Stimulated activated CD8-positive, alpha-beta memory T cell treated with anti-CD3 and anti-CD28 coated beads, Interleukin-4, amount 100 ng/mL, for 48 hours (primary cell): Measurements from ENCODE around the gene SERPINB10.
"Not testable (repeated sequence)": the region's sequence is repeated elsewhere in the genome, so short reads cannot be mapped to it uniquely, and the experiment has no call there.

Source experiments
- DNase-seq: peaks from one replicate; pipeline ENCODE4 v3.0.0-alpha.2; 2020

The SERPINB10 gene

DNA sequence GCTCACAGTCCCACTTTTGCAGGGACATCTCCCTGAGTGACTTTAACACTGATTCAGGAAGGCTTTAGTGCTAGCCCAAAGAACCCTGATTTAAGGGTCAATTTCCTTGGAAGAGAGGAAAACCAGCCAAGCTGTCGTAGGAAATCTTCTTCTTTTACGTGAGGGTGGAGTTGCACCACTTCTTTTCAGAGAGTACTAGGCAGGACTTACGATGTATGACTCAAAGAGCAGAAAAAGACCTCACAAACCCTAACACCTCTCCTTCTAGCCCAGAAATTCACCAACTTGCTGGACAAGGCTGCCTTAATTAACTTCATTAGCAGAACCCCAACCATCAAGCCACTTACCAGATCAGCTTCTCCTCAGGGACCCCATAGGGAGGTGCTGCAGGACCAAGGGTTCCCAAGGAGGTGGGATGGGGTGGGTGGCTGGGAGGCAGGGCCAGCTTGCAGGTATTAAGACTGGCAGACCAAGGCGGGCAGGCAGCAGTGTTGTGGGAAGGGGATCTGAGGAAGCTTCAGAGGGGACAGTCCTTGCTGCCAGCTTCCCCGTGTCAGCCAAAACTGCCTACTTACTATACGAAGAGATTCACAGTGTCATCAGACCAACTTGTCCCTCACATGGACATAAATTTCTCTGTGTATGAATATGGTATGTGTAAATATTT lies 13.5 kb upstream of the SERPINB10 start:
- DNase-seq, result no peak

DNA sequence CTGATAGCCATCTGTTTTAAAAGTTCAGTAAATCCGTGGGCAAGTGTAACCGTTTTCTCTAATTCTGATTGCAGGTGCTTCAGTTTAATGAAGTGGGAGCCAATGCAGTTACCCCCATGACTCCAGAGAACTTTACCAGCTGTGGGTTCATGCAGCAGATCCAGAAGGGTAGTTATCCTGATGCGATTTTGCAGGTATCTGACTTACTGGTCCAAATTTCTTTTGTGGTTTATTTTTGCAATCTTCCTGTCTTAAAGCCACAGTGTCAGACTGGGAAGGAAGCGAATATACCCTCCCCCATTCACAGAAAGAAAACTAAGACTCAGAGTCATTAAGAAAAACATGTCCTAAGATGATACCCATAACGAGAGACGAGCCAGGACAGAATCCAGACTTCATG lies 12.6 kb upstream of the SERPINB10 start:
- no peak for DNase-seq

DNA sequence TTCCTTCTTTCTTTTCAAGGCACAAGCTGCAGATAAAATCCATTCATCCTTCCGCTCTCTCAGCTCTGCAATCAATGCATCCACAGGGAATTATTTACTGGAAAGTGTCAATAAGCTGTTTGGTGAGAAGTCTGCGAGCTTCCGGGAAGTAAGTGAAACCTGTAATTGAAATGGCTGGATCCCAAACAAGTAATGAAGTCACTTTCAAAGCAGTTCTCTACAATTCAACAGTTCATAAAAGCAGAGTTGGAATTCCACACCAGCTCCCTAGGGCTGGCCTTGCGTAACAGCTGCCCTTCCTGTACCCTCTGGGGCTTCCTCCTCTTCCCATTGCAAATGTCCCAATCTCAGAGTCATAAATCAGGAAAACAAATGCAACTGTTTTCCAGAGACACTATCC lies 10.7 kb upstream of the SERPINB10 start:
- DNase-seq, result no peak

DNA sequence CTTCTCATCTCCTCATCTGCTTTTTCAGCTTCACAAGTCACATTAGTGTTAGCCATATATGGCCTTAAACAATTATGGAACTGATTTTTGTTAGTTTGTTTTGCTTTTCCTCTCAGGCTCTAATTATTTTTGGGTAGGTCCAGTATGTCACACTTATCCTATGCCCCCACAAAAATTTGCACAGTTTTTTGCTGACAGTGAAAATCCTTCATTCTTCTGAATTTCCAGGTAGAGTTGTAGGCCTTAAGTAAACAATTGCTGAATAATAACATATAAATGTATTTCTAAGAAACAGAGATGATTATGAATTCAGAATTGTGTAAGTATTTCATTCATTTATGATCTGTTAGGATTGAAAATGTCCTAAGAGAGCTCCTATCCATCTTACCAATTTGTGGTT lies 8.6 kb upstream of the SERPINB10 start:
- no peak for DNase-seq

DNA sequence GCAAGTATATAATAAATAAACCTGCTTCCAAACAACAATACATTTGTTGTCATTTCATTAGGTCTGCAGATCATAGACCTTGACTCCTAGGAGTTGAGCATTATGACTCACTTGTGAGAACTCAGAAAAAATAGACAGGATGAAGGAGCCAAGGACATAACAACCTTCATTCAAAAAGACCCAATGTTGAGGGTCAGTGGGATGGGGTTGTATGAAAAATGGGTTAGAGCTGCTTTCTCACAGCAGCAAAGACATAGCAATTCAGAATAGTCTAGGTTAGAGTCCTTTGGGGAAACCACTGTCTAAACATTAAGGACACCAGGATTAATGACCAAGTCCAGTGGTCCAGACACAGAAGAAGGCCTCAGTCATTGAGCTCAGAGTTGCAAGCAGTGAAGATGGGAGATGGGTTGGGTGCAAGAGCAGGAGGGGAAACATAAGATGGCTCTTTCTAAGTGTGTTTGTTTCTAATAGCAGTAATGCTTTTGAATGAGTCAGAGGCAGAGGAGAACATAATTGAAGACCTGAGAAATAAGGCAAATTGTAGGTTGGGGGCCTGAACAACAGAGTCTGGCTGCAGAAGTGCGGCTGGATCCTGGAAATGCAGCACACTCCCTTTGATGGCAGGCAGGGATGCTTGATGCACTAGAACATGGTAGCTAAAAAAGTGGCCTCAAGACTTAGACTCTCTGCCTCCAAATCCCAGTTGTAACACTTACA lies 3.7 kb upstream of the SERPINB10 start:
- no peak for DNase-seq

DNA sequence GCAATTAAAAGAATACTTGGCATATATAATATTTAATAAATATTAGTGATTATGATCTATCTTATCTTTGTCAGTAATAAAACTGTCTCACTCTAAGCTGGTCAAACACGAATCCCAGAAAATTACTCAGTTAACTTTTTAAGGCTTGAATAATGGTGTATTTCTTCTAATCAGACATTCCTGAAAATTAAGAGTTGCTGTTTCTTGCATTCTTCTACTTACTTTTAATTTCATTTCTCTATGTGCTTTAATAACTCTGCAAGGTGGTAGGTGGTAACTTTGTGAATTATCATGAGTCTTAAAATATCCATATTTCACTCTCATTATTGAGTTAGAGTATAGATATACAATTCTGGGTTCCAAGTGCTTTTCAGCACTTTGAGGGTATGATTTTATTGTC lies 3.1 kb upstream of the SERPINB10 start:
- no peak for DNase-seq

DNA sequence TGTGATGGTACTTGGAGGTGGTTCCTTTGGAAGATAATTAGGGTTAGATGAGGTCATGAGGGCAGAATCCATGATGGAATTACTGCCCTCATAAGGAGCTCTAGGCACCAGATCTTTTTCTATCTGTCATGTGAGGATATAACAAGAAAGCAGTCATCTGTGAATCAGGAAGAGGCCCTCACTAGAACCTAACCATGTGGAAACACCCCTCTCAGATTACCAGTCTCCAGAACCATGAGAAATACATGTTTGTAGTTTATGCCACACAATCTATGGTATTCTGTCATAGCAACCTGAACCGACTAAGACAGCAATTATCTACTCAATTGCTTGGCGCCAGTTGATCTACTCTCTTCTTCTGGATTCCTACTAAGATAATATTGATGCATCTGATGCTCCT lies 2.4 kb upstream of the SERPINB10 start:
- DNase-seq, result no peak

DNA sequence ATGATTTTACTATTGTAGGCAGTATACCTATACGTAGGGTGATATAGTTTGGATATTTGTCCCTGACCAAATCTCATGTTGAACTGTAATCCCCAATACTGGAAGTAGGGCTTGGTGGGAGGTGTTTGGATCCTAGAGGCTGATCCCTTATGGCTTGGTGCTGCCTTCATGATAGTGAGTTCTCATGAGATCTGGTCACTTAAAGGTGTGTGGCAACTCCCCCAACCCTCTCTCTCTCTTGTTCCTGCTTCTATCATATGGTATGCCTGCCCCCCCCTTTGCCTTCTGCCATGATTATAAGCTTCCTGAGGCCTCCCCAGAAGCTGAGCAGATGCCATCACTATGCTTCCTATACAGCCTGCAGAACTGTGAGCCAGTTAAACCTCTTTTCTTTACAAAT lies 1.7 kb upstream of the SERPINB10 start:
- DNase-seq, result no peak

DNA sequence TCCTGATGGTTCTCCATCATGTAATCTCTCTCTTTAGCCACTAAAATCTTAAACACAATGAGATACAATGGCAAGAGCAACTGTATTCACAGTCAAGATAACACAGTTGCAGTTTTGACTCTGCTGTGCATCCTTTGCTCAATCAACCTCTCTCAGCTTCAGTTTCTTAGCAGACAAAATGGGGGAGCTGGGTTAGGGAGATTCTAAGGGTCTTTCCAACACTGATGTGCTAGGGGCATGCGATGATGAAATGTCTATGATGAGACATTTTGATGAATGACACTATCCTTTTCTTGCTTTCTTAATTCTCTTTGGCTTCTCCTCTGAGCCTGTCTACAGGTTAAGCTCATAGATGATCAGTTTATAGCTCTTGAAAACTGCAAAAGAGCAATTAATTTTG lies 1.1 kb downstream of the SERPINB10 start:
- DNase-seq, result no peak

DNA sequence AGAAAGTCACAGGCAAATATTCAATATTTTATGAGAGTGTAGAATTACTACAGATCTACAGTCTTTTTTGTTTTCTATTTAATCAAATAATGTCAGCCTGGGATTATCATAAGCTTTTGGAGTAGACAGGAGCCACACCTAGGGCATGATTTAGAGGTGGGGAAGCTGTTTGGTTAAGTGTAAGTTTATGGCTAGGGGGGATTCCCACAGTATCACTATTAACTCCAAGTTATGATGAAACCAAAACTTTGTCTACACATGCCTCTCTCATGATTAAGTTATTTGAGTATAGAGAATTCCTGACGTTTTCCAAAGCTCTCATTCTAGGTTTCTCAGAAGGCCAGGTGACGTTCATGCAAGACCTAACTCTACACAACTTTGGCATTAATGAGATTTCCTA lies 2.1 kb downstream of the SERPINB10 start:
- no peak for DNase-seq

DNA sequence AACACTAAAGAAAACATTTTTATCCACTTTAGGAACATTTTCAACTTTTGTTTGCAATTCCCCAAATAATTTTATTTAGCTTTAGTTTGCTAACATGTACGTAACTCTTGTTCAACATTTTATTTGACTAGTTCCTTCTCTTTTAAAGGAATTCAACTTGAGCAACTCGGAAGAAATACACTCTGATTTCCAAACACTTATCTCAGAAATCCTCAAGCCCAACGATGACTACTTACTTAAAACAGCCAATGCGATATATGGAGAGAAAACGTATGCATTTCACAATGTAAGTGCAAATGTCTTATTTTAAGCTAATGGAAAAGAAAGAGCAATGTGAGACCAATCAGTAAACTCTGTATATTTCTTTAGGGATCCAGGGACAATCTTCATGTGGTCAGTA lies 10.1 kb downstream of the SERPINB10 start:
- no peak for DNase-seq

DNA sequence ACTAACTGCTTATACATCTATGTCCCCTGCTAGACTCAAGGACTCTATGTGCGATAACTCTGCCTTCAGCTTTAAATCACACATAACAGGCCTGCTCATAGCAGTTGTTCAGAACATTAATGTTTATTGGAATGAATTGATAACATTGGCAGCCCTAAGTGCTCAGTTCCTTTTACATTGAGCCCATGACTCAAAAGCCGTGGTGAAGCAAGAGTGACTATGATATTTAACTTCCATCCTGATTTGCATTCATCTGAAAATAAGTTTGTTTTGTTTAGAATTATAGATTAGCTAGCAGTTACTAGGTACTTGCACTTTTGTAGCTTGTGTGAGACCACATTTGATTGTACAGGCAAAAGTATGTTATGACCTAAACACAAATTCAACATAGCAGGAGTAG lies 14.3 kb downstream of the SERPINB10 start:
- no peak for DNase-seq

DNA sequence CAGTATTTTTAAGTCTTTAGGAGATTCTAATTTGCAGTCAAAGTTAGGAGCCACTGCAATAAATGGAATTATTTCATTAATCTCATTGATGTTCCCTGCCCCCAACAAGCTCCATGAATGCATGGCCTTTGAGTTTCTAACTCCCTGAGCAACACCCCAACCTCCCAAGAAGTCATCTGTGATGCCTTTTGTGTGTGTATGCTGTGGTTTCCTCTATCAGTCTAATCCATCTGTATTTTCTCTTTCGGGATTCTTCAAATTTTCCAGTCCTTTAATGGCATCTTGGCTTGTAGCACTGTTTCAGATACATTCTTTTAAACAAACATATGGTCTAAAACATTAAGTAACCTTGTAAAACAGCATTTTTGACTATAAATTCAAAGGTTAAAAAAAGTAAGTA lies 16.8 kb downstream of the SERPINB10 start:
- DNase-seq, result no peak

DNA sequence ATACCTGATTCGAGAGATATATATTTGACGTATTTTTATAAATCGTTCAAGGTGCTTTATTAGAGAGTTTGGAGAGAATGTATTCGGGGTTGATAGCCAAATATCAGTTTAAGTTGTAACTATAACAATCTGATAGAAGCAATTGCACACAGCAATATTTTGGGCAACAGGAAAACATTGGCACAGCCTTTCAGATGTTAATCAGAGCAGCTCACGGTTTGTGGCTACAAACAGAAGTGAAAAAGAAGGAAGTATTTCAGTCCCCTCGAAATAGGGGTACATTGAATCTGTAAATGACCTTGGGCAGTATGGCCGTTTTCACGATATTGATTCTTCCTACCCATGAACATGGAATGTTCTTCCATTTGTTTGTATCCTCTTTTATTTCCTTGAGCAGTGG lies 20.6 kb downstream of the SERPINB10 start:
- no peak for DNase-seq

DNA sequence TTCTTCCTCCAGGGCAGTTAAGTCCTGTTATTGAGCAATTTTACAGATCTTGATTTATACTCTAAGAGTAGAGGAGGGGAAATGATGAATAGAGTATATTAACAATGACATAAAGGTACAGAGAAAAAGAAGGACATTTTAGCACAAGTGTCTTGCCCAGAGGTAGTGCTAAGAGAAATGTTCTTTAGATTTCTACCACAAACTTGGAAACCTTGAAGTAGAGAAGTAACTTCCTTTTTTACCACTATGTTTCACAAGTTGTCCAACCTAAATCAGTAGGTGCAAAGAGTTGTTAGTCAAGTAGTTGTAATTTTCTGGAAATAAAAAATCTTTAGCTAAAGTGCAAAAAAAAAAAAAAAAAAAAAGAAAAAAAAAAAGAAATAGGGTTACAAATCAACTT lies 21.6 kb downstream of the SERPINB10 start:
- DNase-seq, result not testable (repeated sequence)

DNA sequence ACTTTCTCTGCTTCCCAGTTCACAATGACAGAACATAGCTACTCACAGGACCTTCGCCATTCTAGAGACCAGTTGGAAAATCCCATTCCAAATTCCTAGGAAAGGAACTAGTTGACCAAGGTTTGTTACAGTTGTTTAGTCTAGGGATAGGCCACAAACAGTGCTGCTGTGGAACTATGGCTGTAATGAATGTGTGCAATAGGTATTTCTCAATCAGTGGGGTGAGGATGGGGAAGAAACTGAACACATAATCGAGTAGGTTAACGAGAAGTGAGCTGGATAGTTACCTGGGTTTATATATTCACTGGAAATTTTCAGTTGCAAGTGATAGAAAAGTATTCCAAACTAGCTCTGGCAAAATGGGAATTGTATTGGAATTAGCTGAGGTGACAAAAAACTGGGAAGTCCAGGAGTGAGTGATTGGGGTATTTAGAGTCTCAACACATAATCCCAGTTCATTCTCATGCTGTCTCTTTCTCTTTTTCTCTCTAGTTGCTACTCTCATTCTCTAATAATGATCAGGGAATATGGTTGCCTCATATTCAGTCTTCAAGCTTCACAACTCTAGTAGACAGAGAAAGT lies 23.1 kb downstream of the SERPINB10 start:
- DNase-seq, result no peak

DNA sequence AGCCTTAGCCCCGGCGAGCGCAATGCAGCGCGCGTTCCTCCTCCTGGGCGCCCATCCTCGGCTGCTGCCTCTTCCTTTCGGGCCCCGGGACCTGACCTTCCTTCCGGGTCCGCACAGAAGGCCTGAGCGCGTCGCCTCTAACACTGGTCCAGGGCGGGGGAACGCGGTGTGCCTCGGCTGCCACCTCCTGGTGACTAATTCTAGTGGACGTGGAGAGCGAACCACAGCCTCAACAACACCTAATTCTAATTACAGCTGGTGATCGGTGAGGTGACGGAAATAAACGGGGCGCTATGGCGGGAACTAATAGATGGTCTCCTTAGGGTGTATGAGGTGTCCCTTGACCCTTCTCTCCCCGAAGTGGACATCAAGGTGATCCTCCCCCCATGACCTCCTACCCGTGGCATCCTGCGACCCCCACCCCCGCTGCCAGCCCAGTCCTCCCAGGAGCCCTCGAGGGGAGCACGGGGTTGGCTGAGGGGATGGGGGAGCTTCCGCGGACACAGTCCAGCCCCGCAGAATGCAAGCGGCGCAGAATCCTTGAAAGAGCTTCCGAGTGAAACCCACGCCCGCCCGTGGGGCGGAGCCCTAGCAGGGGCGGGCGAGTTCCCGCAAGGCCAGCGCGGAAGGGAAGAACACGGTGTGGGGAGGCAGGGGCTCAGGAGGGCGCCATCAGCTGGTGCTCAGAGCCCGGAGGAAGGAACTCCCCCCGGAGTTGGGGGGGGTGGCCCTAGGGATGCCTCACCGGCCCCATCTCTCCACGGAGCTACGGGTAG lies 28.6 kb downstream of the SERPINB10 start:
- DNase-seq, result peak; percentile 76

DNA sequence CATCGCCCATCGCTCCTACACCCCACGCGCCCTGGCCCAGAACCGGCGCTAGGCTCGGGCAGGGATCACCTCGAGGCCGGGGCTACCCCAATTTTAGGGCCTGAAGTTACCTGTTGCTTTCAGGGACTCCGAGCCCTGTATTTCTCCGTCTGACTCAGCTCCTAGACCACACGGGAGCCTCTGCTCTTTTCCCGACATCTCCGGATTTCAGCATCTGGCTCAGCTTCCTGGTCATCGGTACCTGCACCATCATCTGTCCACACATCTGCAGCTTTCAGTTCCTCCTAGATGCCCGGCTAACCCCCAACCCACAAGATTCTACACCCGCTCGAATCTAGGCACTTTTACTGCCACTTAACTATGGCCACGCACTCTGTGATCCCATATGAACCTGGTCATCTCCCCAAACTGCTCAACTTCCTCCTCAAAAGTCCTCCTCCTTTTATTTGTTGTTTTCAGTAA lies 29.2 kb downstream of the SERPINB10 start:
- DNase-seq, result no peak

DNA sequence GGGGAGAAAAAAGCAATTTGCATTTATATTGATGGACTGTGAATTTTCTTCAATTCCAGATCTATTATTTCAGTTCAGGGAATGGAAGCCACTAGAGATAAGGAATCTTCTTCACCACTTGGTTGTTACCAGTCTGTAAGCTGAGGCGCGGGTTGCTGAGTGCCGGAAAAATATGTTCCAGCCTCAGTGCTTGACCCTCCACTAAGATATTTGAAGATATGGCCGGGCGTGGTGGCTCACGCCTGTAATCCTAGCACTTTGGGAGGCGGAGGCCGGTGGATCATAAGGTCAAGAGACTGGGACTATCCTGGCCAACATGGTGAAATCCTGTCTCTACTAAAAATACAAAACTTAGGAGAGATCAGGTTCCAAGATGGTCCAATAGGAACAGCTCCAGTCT lies 32.2 kb downstream of the SERPINB10 start:
- no peak for DNase-seq

DNA sequence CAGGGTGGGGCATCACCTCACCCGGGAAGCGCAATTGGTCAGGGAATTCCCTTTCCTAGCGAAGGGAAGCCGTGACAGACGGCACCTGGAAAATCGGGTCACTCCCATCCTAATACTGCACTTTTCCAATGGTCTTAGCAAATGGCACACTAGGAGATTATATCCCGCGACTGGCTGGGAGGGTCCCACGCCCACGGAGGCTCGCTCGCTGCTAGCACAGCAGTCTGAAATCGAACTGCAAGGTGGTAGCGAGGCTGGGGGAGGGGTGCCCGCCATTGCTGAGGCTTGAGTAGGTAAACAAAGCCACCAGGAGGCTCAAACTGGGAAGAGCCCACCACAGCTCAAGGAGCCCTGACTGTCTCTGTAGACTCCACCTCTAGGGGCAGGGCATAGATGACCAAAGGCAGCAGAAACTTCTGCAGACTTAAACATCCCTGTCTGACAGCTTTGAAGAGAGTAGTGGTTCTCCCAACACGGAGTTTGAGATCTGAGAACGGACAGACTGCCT lies 32.8 kb downstream of the SERPINB10 start:
- DNase-seq, result not testable (repeated sequence)

DNA sequence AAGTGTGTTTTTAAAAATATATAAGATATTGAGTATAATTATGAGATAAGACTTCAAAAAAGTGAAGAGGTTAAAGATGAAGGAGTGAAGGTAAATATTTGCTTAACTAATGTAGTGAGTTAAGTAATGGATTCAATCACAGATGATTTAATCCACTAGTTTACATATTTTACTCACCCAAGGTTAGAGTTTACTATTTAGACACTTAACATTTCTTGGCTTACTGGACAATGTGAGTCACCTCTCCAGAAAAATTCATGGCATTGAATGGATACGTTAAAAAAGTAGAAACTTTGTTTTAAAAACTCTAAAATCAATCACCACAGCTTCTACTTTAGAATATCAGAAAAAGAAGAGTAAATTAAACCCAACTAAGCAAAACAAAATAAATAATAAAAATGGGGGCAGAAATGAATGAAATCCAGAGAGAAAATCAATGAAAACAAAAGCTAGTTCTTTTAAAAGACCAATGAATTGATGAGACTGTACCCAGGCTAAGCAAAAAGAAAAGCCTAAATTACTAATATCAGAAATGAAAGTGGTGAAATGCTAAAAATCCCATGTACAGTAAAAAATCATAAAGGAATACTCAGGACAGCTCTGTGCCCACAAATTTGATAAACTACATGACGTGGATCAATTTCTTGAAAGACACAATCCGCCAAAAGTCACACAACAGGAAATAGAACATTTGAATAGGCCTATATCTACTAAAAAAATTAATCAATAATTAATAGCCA lies 39.5 kb downstream of the SERPINB10 start:
- no peak for DNase-seq

DNA sequence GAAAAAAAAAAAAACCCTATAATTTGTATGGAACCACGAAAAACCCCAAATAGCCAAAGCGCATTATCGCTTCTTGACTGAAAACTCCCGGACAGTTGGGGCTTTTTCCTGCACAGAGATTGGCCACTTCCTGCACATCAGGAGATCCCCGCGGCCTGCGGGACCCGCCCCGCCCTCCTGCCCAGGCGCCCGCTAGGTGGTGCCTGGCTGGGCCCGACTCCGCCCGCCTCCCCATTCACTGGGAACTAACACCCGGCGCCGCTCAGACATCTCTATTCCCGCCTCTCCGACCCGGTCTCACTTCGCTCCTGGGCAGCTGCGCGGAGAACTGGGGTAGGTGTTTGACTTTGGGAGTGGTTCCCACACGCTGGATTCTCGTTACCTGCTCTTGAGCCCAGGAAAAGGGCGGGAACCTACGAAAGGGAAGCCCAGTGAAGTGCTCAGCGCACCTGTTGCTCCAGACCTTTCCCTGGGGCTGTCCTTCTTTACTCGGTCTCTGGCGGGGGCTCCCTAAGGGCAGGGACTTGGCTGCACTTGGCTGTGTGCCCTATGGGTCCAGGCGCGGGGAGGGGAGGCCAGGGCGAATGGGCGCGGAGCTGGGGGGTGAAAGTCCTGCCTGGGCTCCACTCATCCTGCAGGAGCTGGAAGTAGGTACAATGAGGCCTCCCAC lies 41.4 kb downstream of the SERPINB10 start, which contains the start of gene HMSD:
Gene HMSD (plus strand): TSS at position 234 of the 670 bp plus-strand sequence. CDS start 4,155 bp downstream, outside the sequence.
- DNase-seq, result peak; percentile 78
